ENCODE measurements around the gene APOBEC2.
"Not testable (repeated sequence)": the region's sequence is repeated elsewhere in the genome, so short reads cannot be mapped to it uniquely, and the experiment has no call there.

- not testable (repeated sequence) for TF ChIP-seq CTCF (IDR thresholded peaks at IDR 0.05 in 2 of 3, conservative IDR thresholded peaks at IDR 0.05 in 1 of 3; ENCODE audit: borderline replicate concordance in 1 of 3, insufficient read depth in 1 of 3, low read depth in 2 of 3, low read length in 2 of 3); EZH2 (IDR thresholded peaks at IDR 0.05); POLR2AphosphoS5 (IDR thresholded peaks at IDR 0.05; ENCODE audit: low read depth, low read length); POLR2A (IDR thresholded peaks at IDR 0.05; ENCODE audit: borderline replicate concordance, extremely low read depth, insufficient read depth, insufficient read length); YY1 (IDR thresholded peaks at IDR 0.05; ENCODE audit: extremely low read depth, insufficient replicate concordance, low read depth, low read length); ATF3 (IDR thresholded peaks at IDR 0.05)
Measured at GRCh38 chr6:41015860-41016259, 37.1 kb upstream of the APOBEC2 start.
